ENCODE data around the gene SLC25A34. TPM values are rescaled to one million over a fixed set of nuclear protein-coding genes. Genes with fewer than 3 reads are reported as not detected.

SLC25A34 gene
- polyA plus RNA-seq, 1 of the 3 experiments (the other 2 are of a cell fraction) = 1.4 TPM

GRCh38 chr1:15740924-15741850 is 5.1 kb downstream of the SLC25A34 start:
- POLR2A ChIA-PET = no interaction called here
- no peaks in the 10 kb centered on the region for H3K27me3 ChIP-seq (ENCODE audit: insufficient read depth)
- no peaks in the 10 kb centered on the region for H3K36me3 ChIP-seq (replicated peaks in 1 of 2; ENCODE audit: control insufficient read depth in 1 of 2, insufficient read depth in 2 of 2, low read length in 1 of 2)
- 70% methylated on average over 25 of the region's 27 CpGs for WGBS (ENCODE audit: low lambda C conversion rate)
- H2AFZ ChIP-seq (ENCODE audit: low read depth) = no peak overlapping the region
- no peak overlapping the region for H3K9ac ChIP-seq
- no peaks in the 10 kb centered on the region for H3K9me2 ChIP-seq
- H3K4me3 ChIP-seq (ENCODE audit: low read depth in 2 of 2, low read length in 1 of 2) = peak overlapping the region in 1 of 2 experiments; percentile 46; a peak in 1 of 4 replicates
- H3F3A ChIP-seq (replicated peaks; ENCODE audit: insufficient read depth) = no peaks in the 10 kb centered on the region
- H3K79me2 ChIP-seq (ENCODE audit: insufficient read depth) = no peaks in the 10 kb centered on the region
- H4K20me1 ChIP-seq (ENCODE audit: insufficient read depth) = no peaks in the 10 kb centered on the region
- H3K4me2 ChIP-seq = no peak overlapping the region
- peak; percentile 88 for DNase-seq
- TF ChIP-seq CTCF (IDR thresholded peaks at IDR 0.05) = peak; percentile 68
- peak; percentile 40; the same call in 1 of the 2 replicates for TF ChIP-seq RCOR1 (IDR thresholded peaks at IDR 0.05; ENCODE audit: low read length)
- TF ChIP-seq RAD21 (IDR thresholded peaks at IDR 0.05; ENCODE audit: low read length) = peak; percentile 85
- peak; percentile 63 for TF ChIP-seq SMC3 (IDR thresholded peaks at IDR 0.05; ENCODE audit: low read depth, low read length)
- TF ChIP-seq TAF1 (IDR thresholded peaks at IDR 0.05; ENCODE audit: borderline replicate concordance, low read depth, low read length) = no peak
- no peak overlapping the region for H3K27ac ChIP-seq (ENCODE audit: low read depth in 2 of 2, low read length in 1 of 2)
- peaks cover 0 to 33% of the 10 kb centered on the region in 2 experiments; a peak in 1 of 4 replicates for H3K4me1 ChIP-seq (ENCODE audit: control insufficient read depth in 1 of 2, insufficient read depth in 2 of 2, low read depth in 1 of 2, low read length in 1 of 2)
- CTCF ChIA-PET = interaction anchor here (0.6 to 2.3 kb wide), 36 partner anchors 9 to 418 kb away, joined by 3 to 14 read pairs (median 3); partner anchors contain the start of genes AGMAT, DDI2, DNAJC16 and FBLIM1
- no peaks in the 10 kb centered on the region for H3K9me3 ChIP-seq

GRCh38 chr1:15742339-15742801 is 6.3 kb downstream of the SLC25A34 start, which contains the start of gene TMEM82:
Gene TMEM82 (plus strand): TSS chr1:15742499. CDS start chr1:15742560, 61 bp downstream.
- TF ChIP-seq FOXJ3 (CRISPR knock-in tag; IDR thresholded peaks at IDR 0.05) (no peak), ZBTB33 (IDR thresholded peaks at IDR 0.05; ENCODE audit: borderline replicate concordance, low read depth) (no peak)
- H3K27me3 ChIP-seq (ENCODE audit: insufficient read depth) = no peaks in the 10 kb centered on the region
- no peaks in the 10 kb centered on the region for H3K9me3 ChIP-seq
- peak within 1 kb of the TSS in 1 of 2 experiments; percentile 46; a peak in 1 of 4 replicates for H3K4me3 ChIP-seq (ENCODE audit: low read depth in 2 of 2, low read length in 1 of 2)
- no peaks in the 10 kb centered on the region for H4K20me1 ChIP-seq (ENCODE audit: insufficient read depth)
- no peak within 1 kb of the TSS for H3K4me2 ChIP-seq
- H3F3A ChIP-seq (replicated peaks; ENCODE audit: insufficient read depth) = no peaks in the 10 kb centered on the region
- CTCF ChIA-PET = interaction anchor here (1.4 kb wide), 1 partner anchor 89 kb away, joined by 3 read pairs; no protein-coding TSS in a partner anchor
- H3K27ac ChIP-seq (ENCODE audit: low read depth in 2 of 2, low read length in 1 of 2) = no peak within 1 kb of the TSS
- H3K4me1 ChIP-seq (ENCODE audit: control insufficient read depth in 1 of 2, insufficient read depth in 2 of 2, low read depth in 1 of 2, low read length in 1 of 2) = peaks cover 0 to 30% of the 10 kb centered on the region in 2 experiments; a peak in 1 of 4 replicates
- DNase-seq = no peak
- no peaks in the 10 kb centered on the region for H3K36me3 ChIP-seq (replicated peaks in 1 of 2; ENCODE audit: control insufficient read depth in 1 of 2, insufficient read depth in 2 of 2, low read length in 1 of 2)
- H3K79me2 ChIP-seq (ENCODE audit: insufficient read depth) = no peaks in the 10 kb centered on the region
- no peak within 1 kb of the TSS for H3K9ac ChIP-seq
- POLR2A ChIA-PET = no interaction called here
- 66% methylated on average over 14 of the region's 14 CpGs for WGBS (ENCODE audit: low lambda C conversion rate)
- H3K9me2 ChIP-seq = no peaks in the 10 kb centered on the region
- H2AFZ ChIP-seq (ENCODE audit: low read depth) = no peak within 1 kb of the TSS

Measured in SK-N-SH (cell line).